Activated T-cell treated with anti-CD3 and anti-CD28 coated beads, Interleukin-2, amount 50 U/mL, for 4 hours (primary cell): ENCODE measurements around the gene SLC6A18. TPM values are rescaled to one million over a fixed set of nuclear protein-coding genes. Genes with fewer than 3 reads are reported as not detected.
"Not testable (repeated sequence)": the region's sequence is repeated elsewhere in the genome, so short reads cannot be mapped to it uniquely, and the experiment has no call there.

Source experiments
- ATAC-seq, 2 donors: fragments of 200-7000 bp; cut with Tn5 transposase; one replicate each; pipeline ENCODE4 v1.10.0; 2021
- DNase-seq: peaks from one replicate; pipeline ENCODE4 v3.0.0-alpha.2; 2020
- H3K27me3 Mint-ChIP-seq: one replicate; pipeline ENCODE4 v1.8.0; 2021; ENCODE audit warnings: low read depth, mixed read lengths
- H3K36me3 Mint-ChIP-seq: one replicate; pipeline ENCODE4 v1.8.0; 2022; ENCODE audit warnings: mixed read lengths; ENCODE audit not compliant: insufficient read depth
- H3K4me1 Mint-ChIP-seq: one replicate; pipeline ENCODE4 v1.8.0; 2021; ENCODE audit warnings: low read depth, mixed read lengths
- H3K4me3 Mint-ChIP-seq: one replicate; pipeline ENCODE4 v1.8.0; 2021; ENCODE audit warnings: mild to moderate bottlenecking, moderate library complexity, mixed read lengths
- H3K9me3 Mint-ChIP-seq: one replicate; pipeline ENCODE4 v1.8.0; 2021; ENCODE audit warnings: mixed read lengths
- total RNA-seq, 3 donors: library from RNA; stranded (reverse); gene quantifications; one replicate each; pipeline ENCODE4 v1.2.1, GENCODE V29; 2021

The SLC6A18 gene
- total RNA-seq, 3 donors from 2014 or later, result not detected

DNA sequence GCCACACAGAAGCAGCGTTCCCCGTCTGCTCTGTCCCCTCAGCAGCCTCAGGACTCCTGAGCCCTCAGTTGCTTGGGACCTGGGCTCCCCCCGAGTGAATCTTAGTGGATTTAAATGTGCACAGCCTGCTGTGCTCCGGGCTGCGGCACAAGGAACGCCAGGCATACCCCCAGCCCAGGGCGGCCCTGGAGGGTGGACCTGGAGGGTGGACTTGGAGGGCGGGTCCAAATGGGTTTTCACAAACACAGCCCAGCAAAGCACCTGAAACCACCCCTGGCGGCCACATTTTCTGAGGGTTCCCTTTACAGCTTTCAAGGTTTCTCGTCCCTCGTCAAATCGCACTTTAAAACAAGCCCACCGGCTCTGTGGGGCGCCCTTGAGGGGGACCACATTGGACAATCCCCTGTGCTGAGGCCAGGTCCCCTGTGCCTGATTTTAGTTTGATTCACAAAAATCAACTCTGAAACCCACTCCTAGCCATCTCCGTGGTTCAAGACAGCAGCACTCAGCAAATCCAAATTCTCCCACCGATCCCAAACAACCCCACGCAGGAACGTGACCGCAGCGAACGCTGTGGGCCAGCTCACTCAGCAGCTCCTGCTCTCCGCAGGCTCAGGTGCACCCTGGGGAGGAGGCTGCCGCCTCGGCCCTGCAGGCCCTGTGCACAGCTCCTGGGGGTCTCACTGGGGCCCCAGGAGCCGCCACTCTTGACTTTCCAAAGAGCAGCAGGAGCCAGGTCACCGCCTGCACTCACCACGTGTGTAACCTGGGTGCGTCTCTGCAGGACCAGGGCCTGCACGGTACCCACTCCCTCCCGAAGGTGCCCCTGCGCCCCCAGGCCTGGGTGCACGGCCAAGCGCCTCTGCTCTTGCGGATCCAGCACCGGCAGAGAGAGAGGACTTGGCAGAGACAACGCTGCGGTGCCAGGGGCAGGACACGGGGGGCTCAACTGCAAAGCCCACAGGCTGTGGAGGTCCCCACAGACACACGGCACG, 40.6 kb downstream of the SLC6A18 start:
- H3K4me3 Mint-ChIP-seq, result no peak overlapping the region
- no peaks in the 10 kb centered on the region for H3K36me3 Mint-ChIP-seq
- ATAC-seq, result no peak
- DNase-seq, result no peak
- H3K9me3 Mint-ChIP-seq, result no peaks in the 10 kb centered on the region
- peaks cover 13% of the 10 kb centered on the region for H3K4me1 Mint-ChIP-seq
- H3K27me3 Mint-ChIP-seq, result no peaks in the 10 kb centered on the region

DNA sequence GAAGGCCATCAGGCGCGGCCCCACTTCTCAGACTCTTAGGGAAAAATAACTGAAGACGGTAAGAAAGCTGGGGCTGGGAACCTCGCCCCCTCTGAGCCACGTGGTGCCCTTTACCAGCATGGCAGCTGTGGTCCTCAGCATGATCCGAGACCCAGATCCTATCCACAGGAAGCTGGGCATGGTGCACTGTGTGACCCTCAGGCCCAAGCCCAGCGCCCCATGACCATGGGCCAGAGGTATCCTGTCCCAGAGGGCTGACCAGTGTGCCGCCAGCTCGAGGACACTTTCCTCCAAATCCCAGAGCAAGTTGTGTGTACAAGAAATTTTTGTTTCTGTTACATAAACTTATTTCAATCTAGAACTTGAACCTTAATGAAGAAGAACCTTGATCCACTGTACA, 41.6 kb downstream of the SLC6A18 start:
- no peaks in the 10 kb centered on the region for H3K9me3 Mint-ChIP-seq
- H3K4me1 Mint-ChIP-seq, result peaks cover 13% of the 10 kb centered on the region
- no peak for DNase-seq
- H3K27me3 Mint-ChIP-seq, result no peaks in the 10 kb centered on the region
- no peak overlapping the region for H3K4me3 Mint-ChIP-seq
- H3K36me3 Mint-ChIP-seq, result no peaks in the 10 kb centered on the region
- ATAC-seq, result no peak

DNA sequence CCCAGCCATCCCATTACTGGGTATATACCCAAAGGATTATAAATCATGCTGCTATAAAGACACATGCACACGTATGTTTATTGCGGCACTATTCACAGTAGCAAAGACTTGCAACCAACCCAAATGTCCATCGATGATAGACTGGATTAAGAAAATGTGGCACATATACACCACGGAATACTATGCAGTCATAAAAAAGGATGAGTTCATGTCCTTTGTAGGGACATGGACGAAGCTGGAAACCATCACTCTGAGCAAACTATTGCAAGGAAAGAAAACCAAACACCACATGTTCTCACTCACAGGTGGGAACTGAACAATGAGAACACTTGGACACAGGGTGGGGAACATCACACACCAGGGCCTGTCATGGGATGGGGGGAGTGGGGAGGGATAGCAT, 42.3 kb downstream of the SLC6A18 start:
- H3K27me3 Mint-ChIP-seq, H3K9me3 Mint-ChIP-seq, DNase-seq, H3K4me3 Mint-ChIP-seq, H3K36me3 Mint-ChIP-seq, ATAC-seq: not testable (repeated sequence)
- H3K4me1 Mint-ChIP-seq, result peaks cover 13% of the 10 kb centered on the region

DNA sequence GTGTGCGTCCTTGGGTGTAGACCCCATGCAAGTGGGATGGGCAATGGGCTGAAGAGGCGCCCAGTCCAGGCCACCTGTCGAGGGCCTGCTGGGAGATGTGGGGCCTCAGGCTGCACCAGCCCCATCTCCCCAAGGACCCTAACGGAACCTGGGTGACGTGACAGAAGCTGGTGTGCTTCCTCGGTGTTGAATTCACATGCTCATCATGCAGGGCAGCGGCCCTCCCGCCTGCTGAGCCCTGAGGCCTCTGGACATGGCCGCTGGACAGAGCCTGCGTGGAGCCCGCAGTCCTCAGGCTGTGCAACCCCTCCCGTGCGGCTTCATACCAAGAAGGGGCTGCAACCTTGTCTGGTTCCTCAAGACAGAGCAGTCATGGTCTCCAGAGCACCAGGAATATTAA, 42.9 kb downstream of the SLC6A18 start:
- Mint-ChIP-seq H3K4me1 (peaks cover 13% of the 10 kb centered on the region), H3K36me3 (no peaks in the 10 kb centered on the region), H3K4me3 (no peak overlapping the region), H3K9me3 (no peaks in the 10 kb centered on the region), H3K27me3 (no peaks in the 10 kb centered on the region)
- DNase-seq, result no peak
- no peak for ATAC-seq

DNA sequence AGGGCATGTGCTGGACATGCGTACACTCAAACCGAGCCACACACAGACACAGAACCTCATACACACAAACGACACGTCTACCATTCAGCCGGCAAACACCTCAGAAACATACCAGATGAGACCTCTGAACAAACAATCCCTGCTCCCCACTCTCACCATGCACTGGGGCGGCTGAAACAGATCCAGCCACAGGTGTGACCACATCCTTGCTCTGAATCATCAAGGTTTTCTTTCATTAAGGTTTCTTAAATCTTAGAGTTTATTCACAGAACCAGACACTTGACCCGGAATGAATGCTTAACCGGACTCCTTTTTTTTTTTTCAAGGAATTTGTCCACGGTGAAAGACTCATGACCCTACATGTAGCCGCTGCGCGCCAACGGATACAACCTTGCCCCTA, 43.5 kb downstream of the SLC6A18 start:
- H3K4me1 Mint-ChIP-seq, result peaks cover 13% of the 10 kb centered on the region
- DNase-seq (no peak), ATAC-seq (peak; percentile 84 to 96)
- H3K27me3 Mint-ChIP-seq, result no peaks in the 10 kb centered on the region
- no peaks in the 10 kb centered on the region for H3K9me3 Mint-ChIP-seq
- H3K4me3 Mint-ChIP-seq, result no peak overlapping the region
- no peaks in the 10 kb centered on the region for H3K36me3 Mint-ChIP-seq

DNA sequence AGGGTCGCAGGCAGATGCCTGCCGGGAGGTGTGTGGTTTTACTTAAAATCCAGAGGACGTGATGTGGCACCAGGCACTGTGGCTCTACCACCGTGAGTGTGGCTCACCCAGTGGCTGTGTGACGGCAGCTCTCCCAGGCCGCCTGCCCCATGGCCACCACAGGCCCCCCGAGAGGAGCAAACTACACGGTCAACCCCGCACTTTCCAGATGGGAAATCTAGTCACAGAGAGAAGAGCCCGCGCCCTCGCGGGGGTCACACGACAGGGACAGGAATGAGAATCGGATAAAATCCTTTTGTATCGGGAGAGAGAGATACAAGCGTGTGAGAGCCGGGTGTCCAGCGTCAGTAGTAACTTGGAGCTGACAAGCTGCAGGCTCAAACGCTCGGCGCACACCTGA, 45.2 kb downstream of the SLC6A18 start:
- DNase-seq (no peak), ATAC-seq (no peak)
- Mint-ChIP-seq H3K36me3 (no peaks in the 10 kb centered on the region), H3K27me3 (no peaks in the 10 kb centered on the region), H3K9me3 (no peaks in the 10 kb centered on the region), H3K4me3 (no peak overlapping the region), H3K4me1 (peaks cover 13% of the 10 kb centered on the region)

DNA sequence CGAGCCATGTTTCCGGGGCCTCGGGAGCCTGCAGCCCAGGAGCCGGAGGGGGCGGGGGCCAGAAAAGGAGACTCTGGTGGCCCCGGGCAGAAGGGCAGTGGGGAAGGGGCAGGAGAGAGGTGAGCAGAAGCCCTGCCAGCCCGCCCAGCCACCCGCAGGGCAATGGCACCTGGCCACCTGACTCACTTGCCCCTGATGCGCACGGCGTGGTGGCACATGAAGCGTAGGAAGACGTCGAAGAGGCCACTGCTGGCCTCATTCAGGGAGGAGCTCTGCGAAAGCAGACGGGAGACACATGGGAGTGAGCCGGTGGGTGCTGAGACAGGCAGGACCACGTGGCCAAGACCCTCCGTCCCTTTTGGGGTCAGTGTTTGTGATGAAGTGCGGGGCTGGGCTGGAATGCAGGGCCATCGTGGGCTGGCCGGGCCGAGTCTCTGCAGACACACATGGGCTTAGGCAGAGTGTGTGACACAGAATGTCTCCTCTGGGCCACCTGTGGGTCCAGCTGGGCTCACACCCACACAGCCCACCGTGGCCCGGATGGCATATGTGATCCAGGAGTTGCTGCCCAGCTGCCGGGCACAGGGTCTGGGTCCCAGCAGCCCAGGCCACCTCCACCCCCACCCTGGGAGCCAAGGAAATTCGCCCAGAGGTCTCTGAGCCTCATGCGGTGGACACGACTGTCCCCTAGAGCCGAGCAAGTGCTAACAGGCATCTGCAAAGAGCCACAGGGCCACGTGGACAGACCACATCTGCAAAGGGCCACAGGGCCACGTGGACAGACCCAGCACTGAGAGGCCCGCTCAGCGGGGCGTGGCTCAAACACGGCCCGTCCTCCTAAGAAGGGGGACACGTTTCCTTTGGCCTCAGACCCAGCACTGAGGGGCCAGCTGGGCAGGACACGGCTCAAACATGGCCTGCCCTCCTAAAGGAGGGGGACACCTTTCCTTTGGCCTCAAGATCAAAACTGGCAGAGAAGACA, 46.0 kb downstream of the SLC6A18 start:
- no peaks in the 10 kb centered on the region for H3K36me3 Mint-ChIP-seq
- H3K4me1 Mint-ChIP-seq, result peaks cover 13% of the 10 kb centered on the region
- no peaks in the 10 kb centered on the region for H3K27me3 Mint-ChIP-seq
- DNase-seq (no peak), ATAC-seq (no peak)
- no peak overlapping the region for H3K4me3 Mint-ChIP-seq
- no peaks in the 10 kb centered on the region for H3K9me3 Mint-ChIP-seq

DNA sequence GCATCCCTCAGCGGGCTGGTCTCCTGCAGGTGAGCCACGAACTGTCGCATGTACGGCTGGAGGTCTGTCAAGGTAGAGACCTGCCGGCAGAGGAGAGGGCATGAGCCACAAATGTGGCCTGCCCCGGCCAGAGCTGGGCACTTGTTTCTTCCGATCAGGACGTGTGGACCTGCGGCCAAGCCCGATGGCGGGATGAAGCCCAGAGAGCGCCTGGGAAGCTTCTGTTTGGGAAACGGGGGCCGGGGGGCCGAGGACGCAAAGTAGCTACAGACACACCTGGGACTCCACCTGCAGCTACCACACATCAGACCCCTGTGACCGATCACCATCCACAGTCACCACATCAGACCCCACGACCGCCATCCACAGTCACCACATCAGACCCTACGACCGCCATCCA, 47.0 kb downstream of the SLC6A18 start:
- Mint-ChIP-seq H3K4me3 (no peak overlapping the region), H3K4me1 (peaks cover 13% of the 10 kb centered on the region), H3K27me3 (no peaks in the 10 kb centered on the region), H3K9me3 (no peaks in the 10 kb centered on the region), H3K36me3 (no peaks in the 10 kb centered on the region)
- no peak for ATAC-seq
- DNase-seq, result no peak

DNA sequence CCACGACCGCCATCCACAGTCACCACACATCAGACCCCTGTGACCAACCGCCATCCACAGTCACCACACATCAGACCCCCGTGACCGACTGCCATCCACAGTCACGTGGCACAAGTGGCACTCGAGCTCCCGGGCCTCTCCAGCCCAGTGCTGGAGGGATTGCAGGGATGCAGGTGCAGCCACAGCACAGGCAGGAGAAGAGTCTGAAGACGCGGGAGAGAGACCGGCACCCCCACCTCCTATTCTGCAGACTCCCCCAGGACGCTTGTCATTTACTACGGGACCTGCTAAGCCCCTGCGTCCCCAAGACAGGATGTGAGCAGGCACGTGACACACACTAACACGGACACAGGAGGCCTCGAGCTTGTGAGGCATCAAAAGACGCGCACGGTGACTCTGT, 48.6 kb downstream of the SLC6A18 start:
- Mint-ChIP-seq H3K4me3 (no peak overlapping the region), H3K27me3 (no peaks in the 10 kb centered on the region), H3K36me3 (peaks cover 3% of the 10 kb centered on the region), H3K9me3 (peaks cover 3% of the 10 kb centered on the region), H3K4me1 (peaks cover 8% of the 10 kb centered on the region)
- DNase-seq (no peak), ATAC-seq (no peak)

DNA sequence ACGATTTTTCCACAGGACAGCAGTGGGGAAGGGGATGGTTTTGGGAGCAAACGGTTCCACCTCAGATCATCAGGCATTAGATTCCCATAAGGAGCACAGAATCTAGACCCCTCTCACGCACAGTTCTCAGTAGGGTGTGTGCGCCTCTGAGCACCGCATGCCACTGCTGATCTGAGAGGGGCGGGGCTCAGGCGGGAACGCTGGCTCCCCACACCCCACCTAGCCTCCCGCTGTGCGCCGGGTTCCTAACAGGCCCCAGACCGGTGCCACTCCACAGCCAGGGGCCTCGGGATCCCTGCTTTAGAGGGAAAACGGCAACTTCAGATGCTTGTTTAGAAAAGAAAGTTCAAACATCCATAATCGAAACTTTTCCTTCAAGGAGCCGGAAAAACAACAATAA, 49.3 kb downstream of the SLC6A18 start:
- Mint-ChIP-seq H3K36me3 (peaks cover 3% of the 10 kb centered on the region), H3K4me3 (no peak overlapping the region), H3K27me3 (no peaks in the 10 kb centered on the region), H3K9me3 (peaks cover 3% of the 10 kb centered on the region), H3K4me1 (peaks cover 2% of the 10 kb centered on the region)
- DNase-seq (no peak), ATAC-seq (no peak)

DNA sequence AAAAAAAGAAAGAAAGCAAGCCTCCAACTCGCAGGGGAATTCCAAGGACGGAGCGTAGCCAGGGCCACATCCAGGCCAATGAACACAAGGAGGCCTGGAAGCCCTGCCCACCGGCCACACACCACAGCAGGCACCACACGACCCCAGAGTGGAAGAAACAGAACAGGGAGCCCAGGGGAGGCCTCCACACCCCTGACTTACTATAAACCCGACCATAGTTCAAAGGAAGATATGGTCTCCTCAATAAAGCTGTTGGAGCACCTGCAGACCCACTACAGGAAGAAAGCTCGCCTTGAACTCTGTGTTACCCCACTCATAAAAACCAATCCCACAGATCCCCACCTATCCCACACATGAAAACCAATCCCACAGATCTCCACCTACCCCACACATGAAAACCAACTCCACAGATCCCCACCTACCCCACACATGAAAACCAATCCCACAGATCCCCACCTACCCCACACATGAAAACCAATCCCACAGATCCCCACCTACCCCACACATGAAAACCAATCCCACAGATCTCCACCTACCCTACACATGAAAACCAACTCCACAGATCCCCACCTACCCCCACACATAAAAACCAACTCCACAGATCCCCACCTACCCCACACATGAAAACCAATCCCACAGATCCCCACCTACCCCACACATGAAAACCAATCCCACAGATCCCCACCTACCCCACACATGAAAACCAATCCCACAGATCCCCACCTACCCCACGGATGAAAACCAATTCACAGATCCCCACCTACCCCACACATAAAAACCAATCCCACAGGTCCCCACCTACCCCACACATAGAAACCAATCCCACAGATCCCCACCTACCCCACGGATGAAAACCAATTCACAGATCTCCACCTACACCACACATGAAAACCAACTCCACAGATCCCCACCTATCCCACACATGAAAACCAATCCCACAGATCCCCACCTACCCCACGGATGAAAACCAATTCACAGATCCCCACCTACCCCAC, 50.5 kb downstream of the SLC6A18 start:
- H3K4me1 Mint-ChIP-seq, H3K27me3 Mint-ChIP-seq, H3K36me3 Mint-ChIP-seq, H3K9me3 Mint-ChIP-seq, ATAC-seq, DNase-seq, H3K4me3 Mint-ChIP-seq: not testable (repeated sequence)

DNA sequence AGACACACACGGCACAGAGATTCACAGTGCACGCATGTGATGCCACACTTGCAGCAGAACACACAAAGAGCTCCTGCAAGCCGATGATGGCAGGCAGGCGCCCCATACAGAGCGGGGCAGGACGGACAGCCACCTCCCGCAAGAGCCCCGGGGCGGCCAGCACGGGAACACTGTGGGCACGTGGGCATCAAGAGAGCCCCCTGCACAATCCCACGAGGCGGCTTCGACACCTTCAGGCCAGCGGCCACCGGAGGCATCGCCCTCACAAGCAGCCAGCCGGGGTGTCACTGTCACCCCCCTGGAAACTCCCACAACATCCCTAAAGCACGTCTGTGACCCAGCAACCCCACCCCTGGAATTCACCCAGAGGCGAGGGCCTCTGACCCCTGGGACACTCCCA, 51.7 kb downstream of the SLC6A18 start:
- H3K36me3 Mint-ChIP-seq, result peaks cover 3% of the 10 kb centered on the region
- H3K27me3 Mint-ChIP-seq, result no peaks in the 10 kb centered on the region
- ATAC-seq (no peak), DNase-seq (no peak)
- no peaks in the 10 kb centered on the region for H3K4me1 Mint-ChIP-seq
- no peak overlapping the region for H3K4me3 Mint-ChIP-seq
- H3K9me3 Mint-ChIP-seq, result peaks cover 3% of the 10 kb centered on the region

DNA sequence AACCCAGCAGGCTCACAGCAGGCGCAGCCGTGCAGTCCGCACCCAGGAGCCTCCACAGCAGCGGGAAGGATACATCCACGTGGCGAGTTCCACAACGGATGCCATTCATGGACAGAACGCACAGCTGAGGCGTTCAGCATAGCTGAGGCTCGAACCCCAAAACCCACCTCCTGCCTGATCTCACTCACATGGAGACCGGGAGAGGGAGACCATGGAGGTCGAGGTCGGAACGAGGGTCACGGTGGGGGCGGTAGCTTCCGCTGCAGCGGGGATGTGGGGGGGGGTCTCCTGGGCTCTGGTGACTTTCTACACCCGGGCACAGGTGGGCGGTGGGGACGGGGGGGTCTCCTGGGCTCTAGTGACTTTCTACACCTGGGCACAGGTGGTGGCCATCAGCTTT, 52.1 kb downstream of the SLC6A18 start:
- no peak for DNase-seq
- no peaks in the 10 kb centered on the region for H3K27me3 Mint-ChIP-seq
- no peak for ATAC-seq
- no peaks in the 10 kb centered on the region for H3K4me1 Mint-ChIP-seq
- peaks cover 3% of the 10 kb centered on the region for H3K36me3 Mint-ChIP-seq
- no peak overlapping the region for H3K4me3 Mint-ChIP-seq
- peaks cover 3% of the 10 kb centered on the region for H3K9me3 Mint-ChIP-seq
